GM12874 (cell line): Measurements from ENCODE around the gene DCDC2.

Experiments used
- TF ChIP-seq, protein P1 (sequence below): IDR thresholded peaks from 2 replicates; pipeline ENCODE4 v1.5.1; 2011; ENCODE audit warnings: low read depth, mild to moderate bottlenecking, control low read depth, low read length, moderate library complexity; ENCODE audit not compliant: insufficient read depth

DCDC2 gene

DNA sequence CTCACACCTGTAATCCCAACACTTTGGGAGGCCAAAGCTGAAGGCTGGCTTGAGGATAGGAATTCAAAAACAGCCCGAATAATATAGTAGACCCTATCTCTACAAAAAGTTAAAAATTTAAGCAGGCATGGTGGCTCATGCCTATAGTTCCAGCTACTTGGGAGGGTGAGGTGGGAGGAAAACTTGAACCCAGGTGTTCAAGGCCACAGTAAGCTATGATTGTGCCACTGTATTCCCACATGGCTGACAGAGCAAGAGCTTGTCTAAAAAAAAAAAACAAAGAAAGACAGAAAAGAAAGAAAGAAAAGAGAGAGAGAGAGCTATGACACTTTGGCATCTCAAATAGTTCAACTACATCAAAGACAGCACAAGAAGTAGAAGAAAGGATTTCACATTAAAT lies 33.2 kb downstream of the DCDC2 start:
- TF ChIP-seq, protein P1, sequence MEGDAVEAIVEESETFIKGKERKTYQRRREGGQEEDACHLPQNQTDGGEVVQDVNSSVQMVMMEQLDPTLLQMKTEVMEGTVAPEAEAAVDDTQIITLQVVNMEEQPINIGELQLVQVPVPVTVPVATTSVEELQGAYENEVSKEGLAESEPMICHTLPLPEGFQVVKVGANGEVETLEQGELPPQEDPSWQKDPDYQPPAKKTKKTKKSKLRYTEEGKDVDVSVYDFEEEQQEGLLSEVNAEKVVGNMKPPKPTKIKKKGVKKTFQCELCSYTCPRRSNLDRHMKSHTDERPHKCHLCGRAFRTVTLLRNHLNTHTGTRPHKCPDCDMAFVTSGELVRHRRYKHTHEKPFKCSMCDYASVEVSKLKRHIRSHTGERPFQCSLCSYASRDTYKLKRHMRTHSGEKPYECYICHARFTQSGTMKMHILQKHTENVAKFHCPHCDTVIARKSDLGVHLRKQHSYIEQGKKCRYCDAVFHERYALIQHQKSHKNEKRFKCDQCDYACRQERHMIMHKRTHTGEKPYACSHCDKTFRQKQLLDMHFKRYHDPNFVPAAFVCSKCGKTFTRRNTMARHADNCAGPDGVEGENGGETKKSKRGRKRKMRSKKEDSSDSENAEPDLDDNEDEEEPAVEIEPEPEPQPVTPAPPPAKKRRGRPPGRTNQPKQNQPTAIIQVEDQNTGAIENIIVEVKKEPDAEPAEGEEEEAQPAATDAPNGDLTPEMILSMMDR, result no peak

DNA sequence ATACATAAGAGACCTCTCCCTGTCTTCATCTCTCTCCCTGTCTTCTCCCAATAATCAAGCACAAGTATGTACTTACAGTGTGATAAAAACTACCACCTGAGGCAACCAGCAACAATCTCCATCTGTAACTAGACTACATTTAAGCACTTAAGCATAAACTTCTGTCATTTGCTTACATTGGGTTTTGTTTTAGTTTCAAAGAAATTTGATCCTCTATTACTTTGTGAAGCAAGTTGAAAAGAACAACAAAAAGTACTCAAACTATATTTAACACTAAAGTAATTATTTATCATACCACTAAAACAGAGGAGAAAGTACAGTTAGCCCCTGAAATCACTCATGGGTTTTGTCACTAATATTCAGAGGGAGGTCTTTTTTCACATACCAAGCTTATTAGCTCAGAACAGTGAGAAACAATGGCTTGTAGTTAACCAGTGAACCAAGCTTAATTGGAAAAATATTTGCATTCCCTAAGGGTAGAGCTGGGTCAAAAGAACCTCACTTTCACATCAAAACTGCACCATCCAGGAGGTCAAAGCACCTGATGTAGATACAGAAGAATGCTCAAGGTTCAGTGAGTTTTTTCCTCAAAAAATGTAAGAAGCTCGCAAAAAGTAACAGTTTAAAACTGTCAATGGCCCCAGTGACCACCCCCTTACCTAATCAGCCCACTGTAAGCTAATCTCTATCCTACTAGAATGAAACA lies 34.1 kb downstream of the DCDC2 start:
- TF ChIP-seq, protein P1, result no peak

DNA sequence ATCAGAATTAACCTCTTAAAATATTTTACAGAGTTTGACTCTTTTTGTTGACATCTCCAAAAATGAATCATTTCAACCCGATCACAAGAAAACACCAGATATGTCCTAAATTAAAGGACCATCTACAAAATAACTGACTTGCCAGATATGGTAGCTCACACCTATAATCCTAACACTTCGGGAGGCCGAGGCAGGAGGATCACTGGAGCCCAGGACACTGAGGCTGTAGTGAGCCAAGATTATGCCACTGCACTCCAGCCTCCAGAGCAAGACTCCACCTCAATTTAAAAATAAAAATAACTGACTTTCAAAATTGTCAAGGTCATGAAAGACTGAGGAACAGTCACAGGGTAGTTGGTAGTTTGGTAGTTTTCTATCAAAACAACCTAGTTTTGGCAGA lies 34.9 kb downstream of the DCDC2 start:
- TF ChIP-seq, protein P1, result no peak

DNA sequence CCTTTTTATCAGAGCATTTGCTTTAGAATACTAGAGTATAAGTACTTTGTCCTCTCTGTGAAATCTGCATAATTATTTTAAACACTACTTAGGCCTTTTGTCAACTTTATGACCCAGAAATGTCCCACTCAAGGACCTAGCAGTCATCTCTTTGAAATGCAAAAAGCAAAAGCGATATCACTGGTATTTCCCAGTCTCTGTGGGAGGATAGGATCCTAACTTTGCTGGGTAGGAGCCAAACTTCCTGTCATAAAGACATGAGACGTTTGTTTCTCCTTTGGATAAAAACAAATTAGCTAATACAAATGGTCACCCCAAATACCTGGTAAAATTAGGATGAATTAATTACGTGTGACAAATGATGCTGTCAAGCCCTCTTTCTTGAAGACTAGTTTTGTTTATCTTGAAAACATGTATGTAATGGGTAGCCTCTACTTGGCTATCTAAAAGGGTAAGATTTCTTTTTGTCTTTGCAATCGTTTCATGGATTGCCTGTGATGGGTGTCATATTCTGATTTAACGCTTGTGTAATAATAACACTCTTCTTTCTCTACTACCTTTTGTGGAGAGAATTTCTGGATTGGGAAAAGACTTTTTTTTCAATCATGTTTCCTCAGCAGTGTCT lies 36.2 kb downstream of the DCDC2 start:
- TF ChIP-seq, protein P1, result no peak

DNA sequence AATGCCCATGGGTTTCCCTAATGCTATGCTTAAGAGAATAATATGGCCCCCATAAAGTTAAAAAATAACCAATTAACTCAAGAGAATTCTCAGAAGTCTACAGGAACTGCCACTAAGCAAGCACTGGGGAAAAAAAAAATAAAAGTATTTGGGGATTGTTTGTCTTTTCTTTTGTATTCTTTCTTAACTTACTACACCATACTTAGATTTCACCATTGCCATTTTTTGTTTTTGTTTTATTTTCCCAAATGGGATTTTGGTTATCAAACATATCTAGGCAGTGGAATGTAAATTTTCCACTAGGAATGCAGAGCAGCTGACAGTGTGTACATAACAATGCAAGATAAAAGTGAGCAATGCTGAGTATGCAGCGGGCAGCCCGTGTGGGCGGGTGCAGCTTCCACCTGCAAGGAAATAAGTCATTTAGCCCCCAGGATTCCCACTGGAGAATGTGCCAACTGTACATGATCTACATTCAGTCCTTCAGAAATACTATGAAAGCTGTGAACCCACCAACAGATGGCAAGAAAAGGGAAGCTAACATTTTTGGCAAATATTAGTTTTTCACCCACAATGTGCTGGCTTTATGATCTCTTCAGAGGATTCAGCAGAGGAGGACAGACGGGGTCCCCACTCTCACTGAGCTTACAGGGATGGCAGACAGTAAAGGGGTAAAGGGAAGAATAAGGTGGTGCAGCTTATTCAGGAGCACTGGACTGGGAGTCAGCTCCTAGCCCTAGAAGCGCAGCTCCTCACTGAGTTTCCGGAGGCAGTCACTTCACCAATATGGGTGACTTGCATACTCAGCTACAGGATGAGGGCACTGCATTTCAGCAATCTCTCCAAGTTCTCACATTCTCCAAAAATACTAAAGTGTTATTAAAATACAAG lies 44.4 kb downstream of the DCDC2 start:
- TF ChIP-seq, protein P1, result no peak

DNA sequence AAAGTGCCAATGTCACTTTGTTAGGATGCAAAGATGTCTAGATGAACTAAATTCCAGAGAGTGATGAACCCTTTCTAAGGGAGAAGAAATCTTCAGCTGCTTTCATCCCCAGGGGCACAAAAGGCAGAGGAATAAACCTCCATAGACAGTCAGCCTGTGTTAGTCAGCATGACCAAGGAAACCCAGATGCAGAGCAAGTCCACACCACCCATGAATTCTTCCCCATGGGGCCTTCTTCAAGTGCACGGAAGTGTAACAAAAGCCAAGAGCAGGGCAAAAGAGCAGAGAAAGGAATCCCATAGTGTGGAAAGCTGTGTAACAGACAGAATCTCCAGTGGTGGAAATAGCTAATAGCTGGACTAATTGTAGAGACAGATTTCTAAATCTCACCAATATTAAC lies 50.0 kb downstream of the DCDC2 start:
- TF ChIP-seq, protein P1, result no peak

DNA sequence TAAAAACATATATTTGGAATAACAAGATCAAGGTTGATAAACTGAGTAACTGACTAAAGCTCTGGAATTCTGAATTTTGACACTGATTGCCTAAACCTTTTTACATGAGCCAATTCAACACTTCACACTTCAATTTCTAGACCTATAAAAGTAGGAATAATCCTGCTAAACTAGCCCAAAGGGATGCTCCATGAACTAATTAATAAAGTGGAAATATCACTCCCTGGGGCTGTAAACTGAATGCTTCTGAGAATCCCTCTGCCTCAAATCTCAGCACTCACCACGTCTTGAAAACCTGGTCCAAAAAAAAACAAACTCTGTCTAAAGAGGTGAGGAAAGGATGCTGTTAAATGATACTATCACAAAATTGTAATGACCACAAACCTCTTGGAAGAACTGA lies 50.9 kb downstream of the DCDC2 start:
- TF ChIP-seq, protein P1, result no peak
